ENCODE measurements around the gene OTOP2.

DNA sequence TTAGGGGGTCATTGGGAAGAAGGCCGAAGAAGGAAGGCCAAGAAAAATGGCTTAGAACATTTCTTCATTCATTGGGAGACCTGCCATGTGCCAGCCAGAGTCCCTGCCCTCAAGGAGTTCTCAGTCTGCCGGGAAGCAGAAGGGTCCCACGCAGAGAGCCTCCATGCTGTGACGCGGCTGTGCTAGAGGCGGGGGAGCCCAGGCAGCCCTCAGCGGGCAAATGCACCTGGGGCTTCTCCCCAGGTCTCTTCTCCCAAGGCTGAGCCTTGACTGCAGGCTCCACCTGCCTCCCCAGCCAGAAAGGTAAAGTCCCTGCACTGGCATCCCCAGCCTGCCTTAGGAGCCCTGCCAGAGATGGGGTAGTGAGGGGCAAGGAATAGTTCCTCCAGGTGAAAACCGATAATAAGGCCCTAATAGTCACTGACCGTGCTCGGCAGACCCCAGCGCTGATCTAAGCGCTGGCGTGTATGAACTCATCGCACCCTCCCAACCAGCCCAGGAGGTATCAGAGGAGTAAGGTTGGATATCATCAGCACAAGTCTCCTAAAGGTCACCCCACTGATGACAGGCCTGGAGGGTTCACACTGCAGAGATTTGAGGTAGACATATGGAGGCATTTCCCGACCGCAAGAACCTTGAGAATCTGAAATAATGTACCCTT lies 57.4 kb downstream of the OTOP2 start:
- TF ChIP-seq ARNT (IDR thresholded peaks at IDR 0.05) (no peak), SUZ12 (IDR thresholded peaks at IDR 0.05) (no peak), BHLHE40 (IDR thresholded peaks at IDR 0.05; ENCODE audit: borderline replicate concordance) (no peak), ELF4 (IDR thresholded peaks at IDR 0.05) (no peak), ZNF384 (IDR thresholded peaks at IDR 0.05) (no peak), NFRKB (IDR thresholded peaks at IDR 0.05) (no peak), TARDBP (IDR thresholded peaks at IDR 0.05) (no peak), L3MBTL2 (conservative IDR thresholded peaks at IDR 0.05) (no peak), FOXM1 (IDR thresholded peaks at IDR 0.05; ENCODE audit: borderline replicate concordance) (no peak), HDGF (IDR thresholded peaks at IDR 0.05; ENCODE audit: borderline replicate concordance) (no peak), FOXK2 (IDR thresholded peaks at IDR 0.05) (no peak), FOXA1 (IDR thresholded peaks at IDR 0.05) (no peak), LEF1 (IDR thresholded peaks at IDR 0.05; ENCODE audit: borderline replicate concordance) (no peak)
